DMS114 treated with DMSO at 0.1 percent for 48 hours (cell line): ENCODE data around the gene KANSL1.
"Not testable (repeated sequence)": the region's sequence is repeated elsewhere in the genome, so short reads cannot be mapped to it uniquely, and the experiment has no call there.

ENCODE experiments used
- DNase-seq: peaks from one replicate; lab custom pipeline; 2025; ENCODE audit not compliant: unreplicated experiment; lab: John Stamatoyannopoulos, UW

Gene KANSL1

GRCh38 chr17:46025510-46026165, 167.6 kb downstream of the KANSL1 start:
- DNase-seq: no peak

GRCh38 chr17:46025060-46025459, 168.2 kb downstream of the KANSL1 start:
- no peak for DNase-seq

GRCh38 chr17:46024590-46024989, 168.6 kb downstream of the KANSL1 start:
- no peak for DNase-seq

GRCh38 chr17:46023783-46024388, 169.3 kb downstream of the KANSL1 start:
- DNase-seq: no peak

- DNase-seq: not testable (repeated sequence)
Observed at GRCh38 chr17:46023366-46023765, 169.9 kb downstream of the KANSL1 start.

GRCh38 chr17:46020998-46021397, 172.2 kb downstream of the KANSL1 start:
- DNase-seq: no peak

- no peak for DNase-seq
Observed at GRCh38 chr17:46020023-46020761, 173.0 kb downstream of the KANSL1 start.

GRCh38 chr17:46019408-46019925, 173.8 kb downstream of the KANSL1 start:
- not testable (repeated sequence) for DNase-seq

GRCh38 chr17:46013502-46014165, 179.6 kb downstream of the KANSL1 start:
- no peak for DNase-seq

GRCh38 chr17:46013127-46013501, 180.1 kb downstream of the KANSL1 start:
- DNase-seq: no peak

- DNase-seq: no peak
Observed at GRCh38 chr17:46012506-46013079, 180.6 kb downstream of the KANSL1 start.

- no peak for DNase-seq
Observed at GRCh38 chr17:46011711-46012505, 181.3 kb downstream of the KANSL1 start.

- no peak for DNase-seq
Observed at GRCh38 chr17:46010597-46011186, 182.5 kb downstream of the KANSL1 start.

- DNase-seq: no peak
Observed at GRCh38 chr17:46009681-46010596, 183.3 kb downstream of the KANSL1 start.

- no peak for DNase-seq
Observed at GRCh38 chr17:46008591-46008990, 184.6 kb downstream of the KANSL1 start.

- DNase-seq: no peak
Observed at GRCh38 chr17:46007461-46007965, 185.7 kb downstream of the KANSL1 start.

GRCh38 chr17:46006082-46006481, 187.1 kb downstream of the KANSL1 start:
- not testable (repeated sequence) for DNase-seq

- no peak for DNase-seq
Observed at GRCh38 chr17:46003907-46004748, 189.1 kb downstream of the KANSL1 start.
